ENCODE measurements around the gene PKIG. TPM values are rescaled to one million over a fixed set of nuclear protein-coding genes. Genes with fewer than 3 reads are reported as not detected.

PKIG gene
- total and polyA plus RNA-seq, 10 of the 15 experiments (the other 5 are each of a cell fraction or from before 2014, with no cell fraction given) = 5.7 to 82.3 (median 39.7) TPM

GRCh38 chr20:44592366-44592765 lies 10.0 kb downstream of the PKIG start (continued):
- TF ChIP-seq MYB (IDR thresholded peaks at IDR 0.05; ENCODE audit: borderline replicate concordance, low read depth, low read length) (no peak), SIN3A (IDR thresholded peaks at IDR 0.05; ENCODE audit: low read depth, low read length) (no peak), ZNF384 (IDR thresholded peaks at IDR 0.05; ENCODE audit: borderline replicate concordance, low read depth, low read length) (no peak), NBN (IDR thresholded peaks at IDR 0.05) (no peak), NFYA (IDR thresholded peaks at IDR 0.05; ENCODE audit: borderline replicate concordance, low read depth, low read length) (no peak), CEBPB (IDR thresholded peaks at IDR 0.05; ENCODE audit: borderline replicate concordance in 1 of 2, low read depth in 2 of 2, low read length in 2 of 2) (no peak), ZNF592 (IDR thresholded peaks at IDR 0.05) (no peak), YBX1 (IDR thresholded peaks at IDR 0.05) (no peak)

GRCh38 chr20:44593751-44594150 lies 11.4 kb downstream of the PKIG start:
- H3K4me2 ChIP-seq (ENCODE audit: control insufficient read depth, insufficient read depth) = no peak overlapping the region
- 100% methylated on average over 2 of the region's 2 CpGs for WGBS (ENCODE audit: insufficient coverage, insufficient replicate concordance, low lambda C conversion rate, missing lambda C conversion rate)
- DNase-seq (ENCODE audit: low read depth, low spot score) (no peak), FAIRE-seq (no peak), ATAC-seq (no peak)
- POLR2A ChIA-PET = interaction anchor here (0.7 to 2.9 kb wide), 7 partner anchors 8 to 59 kb away, joined by 3 to 31 read pairs (median 5); partner anchors contain the start of gene PKIG
- H3K4me3 ChIP-seq = no peak overlapping the region
- in situ Hi-C loops (cut with MboI) (no loop called here), intact Hi-C loops (cut with micrococcal nuclease; ENCODE audit: unreplicated experiment) (no loop called here)
- RAD21 ChIA-PET (ENCODE audit: unreplicated experiment) = interaction anchor here (1.0 to 3.0 kb wide), 11 partner anchors 8 to 118 kb away, joined by 3 to 26 read pairs (median 5); partner anchors contain the start of gene PKIG
- H3K27me3 ChIP-seq (replicated peaks in 1 of 2; ENCODE audit: control insufficient read depth in 2 of 2, insufficient read depth in 2 of 2, low read length in 1 of 2) = no peaks in the 10 kb centered on the region
- H3K4me1 ChIP-seq (ENCODE audit: control insufficient read depth, insufficient read depth, low read length) = peaks cover 25% of the 10 kb centered on the region
- no peak overlapping the region for H2AFZ ChIP-seq (ENCODE audit: control insufficient read depth, low read depth, low read length)
- no peaks in the 10 kb centered on the region for H3K9me3 ChIP-seq (replicated peaks; ENCODE audit: control insufficient read depth, insufficient read depth, low read length)
- CTCF ChIA-PET = interaction anchor here (0.6 to 6.3 kb wide), 12 partner anchors 7 to 90 kb away, joined by 3 to 67 read pairs (median 7); partner anchors contain the start of genes ADA and PKIG
- no peak overlapping the region for H3K27ac ChIP-seq (ENCODE audit: control insufficient read depth, insufficient read depth)
- H3K9ac ChIP-seq (ENCODE audit: control insufficient read depth, insufficient read depth, low read length) = no peak overlapping the region
- H3K79me2 ChIP-seq (ENCODE audit: control insufficient read depth, insufficient read depth, low read length) = no peaks in the 10 kb centered on the region
- H4K20me1 ChIP-seq (ENCODE audit: control insufficient read depth, insufficient read depth) = no peaks in the 10 kb centered on the region
- H3K36me3 ChIP-seq (ENCODE audit: control insufficient read depth in 2 of 2, insufficient read depth in 2 of 2, low read length in 1 of 2) = peaks cover 0 to 4% of the 10 kb centered on the region in 2 experiments; a peak in 2 of 4 replicates
- SMC1A ChIA-PET (ENCODE audit: uncharacterized antibody, unreplicated experiment) = interaction anchor here (0.8 to 6.3 kb wide), 13 partner anchors 7 to 382 kb away, joined by 3 to 70 read pairs (median 7); no protein-coding TSS in a partner anchor
- no peak for TF ChIP-seq DPF2 (IDR thresholded peaks at IDR 0.05)
- TF ChIP-seq SMAD5 (IDR thresholded peaks at IDR 0.05; ENCODE audit: low read depth) = no peak
- TF ChIP-seq NR2C1 (IDR thresholded peaks at IDR 0.05) = no peak
- no peak for TF ChIP-seq MXI1 (IDR thresholded peaks at IDR 0.05; ENCODE audit: low read depth, low read length)
- no peak for TF ChIP-seq REST (IDR thresholded peaks at IDR 0.05; ENCODE audit: low read depth, low read length)
- no TSS peak for BruUV-seq (replicated peaks)
